ENCODE measurements around the gene BNIP1. TPM values are rescaled to one million over a fixed set of nuclear protein-coding genes. Genes with fewer than 3 reads are reported as not detected.
"Not testable (repeated sequence)": the region's sequence is repeated elsewhere in the genome, so short reads cannot be mapped to it uniquely, and the experiment has no call there.

Gene BNIP1
- 14.2 TPM for polyA plus RNA-seq (ENCODE audit: insufficient read length)
- long read RNA-seq, donor 1, transcript BNIP1-202 (6 exons, 1,184 nt), result major isoform, 11 of 14 reads
- long read RNA-seq, donor 1, partial matches to known transcripts, result 0 of 14 reads
- long read RNA-seq, donor 1, other reads (novel, unspliced or antisense), result 0 of 14 reads
- long read RNA-seq, donor 2, transcript BNIP1-202 (6 exons, 1,184 nt), result major isoform, 5 of 10 reads
- long read RNA-seq, donor 2, partial matches to known transcripts, result 5 of 10 reads
- long read RNA-seq, donor 2, other reads (novel, unspliced or antisense), result 0 of 10 reads
- long read RNA-seq, donor 3, transcript BNIP1-202 (6 exons, 1,184 nt), result major isoform, 8 of 9 reads
- long read RNA-seq, donor 3, partial matches to known transcripts, result 0 of 9 reads
- long read RNA-seq, donor 3, other reads (novel, unspliced or antisense), result 0 of 9 reads
- long read RNA-seq, donor 4, result 0 reads
- long read RNA-seq, donor 5, transcript BNIP1-202 (6 exons, 1,184 nt), result major isoform, 20 of 22 reads
- long read RNA-seq, donor 5, partial matches to known transcripts, result 0 of 22 reads
- long read RNA-seq, donor 5, other reads (novel, unspliced or antisense), result 0 of 22 reads
- long read RNA-seq, donor 6, transcript BNIP1-202 (6 exons, 1,184 nt), result major isoform, 7 of 7 reads
- long read RNA-seq, donor 6, partial matches to known transcripts, result 0 of 7 reads
- long read RNA-seq, donor 6, other reads (novel, unspliced or antisense), result 0 of 7 reads
- long read RNA-seq, donor 7, transcript BNIP1-202 (6 exons, 1,184 nt), result major isoform, 10 of 18 reads
- long read RNA-seq, donor 7, partial matches to known transcripts, result 6 of 18 reads
- long read RNA-seq, donor 7, other reads (novel, unspliced or antisense), result 0 of 18 reads
- long read RNA-seq, donor 8, transcript BNIP1-202 (6 exons, 1,184 nt), result major isoform, 5 of 5 reads
- long read RNA-seq, donor 8, partial matches to known transcripts, result 0 of 5 reads
- long read RNA-seq, donor 8, other reads (novel, unspliced or antisense), result 0 of 5 reads

GRCh38 chr5:173144200-173145176 lies at the start of gene BNIP1:
Gene BNIP1 (plus strand): TSS chr5:173144531. CDS start chr5:173144546, 15 bp downstream.
- DNase-seq, result peak; percentile 96

- DNase-seq, result no peak
These were observed 45.5 kb upstream of the BNIP1 start for GRCh38 chr5:173098787-173099186.

- DNase-seq, result no peak
These were observed 44.9 kb upstream of the BNIP1 start for GRCh38 chr5:173099461-173099860.

GRCh38 chr5:173101245-173101644 lies 43.1 kb upstream of the BNIP1 start:
- no peak for DNase-seq

GRCh38 chr5:173103411-173103810 lies 40.9 kb upstream of the BNIP1 start:
- DNase-seq, result no peak

GRCh38 chr5:173108914-173109313 lies 35.4 kb upstream of the BNIP1 start:
- DNase-seq, result no peak

GRCh38 chr5:173114536-173114935 lies 29.8 kb upstream of the BNIP1 start:
- no peak for DNase-seq

GRCh38 chr5:173119719-173120118 lies 24.6 kb upstream of the BNIP1 start:
- DNase-seq, result no peak

GRCh38 chr5:173123416-173123815 lies 20.9 kb upstream of the BNIP1 start:
- DNase-seq, result no peak

GRCh38 chr5:173132166-173132565 lies 12.2 kb upstream of the BNIP1 start:
- DNase-seq, result not testable (repeated sequence)

- no peak for DNase-seq
These were observed 5.6 kb upstream of the BNIP1 start for GRCh38 chr5:173138707-173139106.

GRCh38 chr5:173139631-173140030 lies 4.7 kb upstream of the BNIP1 start:
- no peak for DNase-seq

- DNase-seq, result no peak
These were observed 3.6 kb upstream of the BNIP1 start for GRCh38 chr5:173140769-173141168.

- no peak for DNase-seq
These were observed 764 bp upstream of the BNIP1 start for GRCh38 chr5:173143567-173143966.

GRCh38 chr5:173148354-173148753 lies 4.0 kb downstream of the BNIP1 start:
- DNase-seq, result no peak

- DNase-seq, result no peak
These were observed 8.2 kb downstream of the BNIP1 start for GRCh38 chr5:173152547-173152946.

- DNase-seq, result no peak
These were observed 9.5 kb downstream of the BNIP1 start for GRCh38 chr5:173153842-173154241.

- not testable (repeated sequence) for DNase-seq
These were observed 10.3 kb downstream of the BNIP1 start for GRCh38 chr5:173154619-173155018.

- no peak for DNase-seq
These were observed 11.6 kb downstream of the BNIP1 start for GRCh38 chr5:173155912-173156311.

- no peak for DNase-seq
These were observed 14.0 kb downstream of the BNIP1 start for GRCh38 chr5:173158366-173158765.

GRCh38 chr5:173159256-173159655 lies 14.9 kb downstream of the BNIP1 start:
- DNase-seq, result no peak

GRCh38 chr5:173161148-173161547 lies 16.8 kb downstream of the BNIP1 start:
- no peak for DNase-seq

Data from left kidney (tissue), 8 donors.